Effector memory CD8-positive, alpha-beta T cell (primary cell): ENCODE results near the gene KRTAP10-12.
"Not testable (repeated sequence)": the region's sequence is repeated elsewhere in the genome, so short reads cannot be mapped to it uniquely, and the experiment has no call there.

Experiments
- ATAC-seq: fragments of 150-1000 bp; cut with Tn5 transposase; replicated peaks from 2 replicates; pipeline ENCODE4 v1.10.0; 2021; ENCODE audit warnings: mild to moderate bottlenecking, moderate library complexity
- DNase-seq, 3 experiments: peaks; one replicate each; pipeline ENCODE4 v3.0.0; 2021
- H3K27ac Mint-ChIP-seq, 2 donors: one replicate each; pipeline ENCODE4 v1.8.0; 2022; ENCODE audit warnings: mild to moderate bottlenecking in 2 of 2, mixed read lengths in 2 of 2, moderate library complexity in 2 of 2
- H3K27me3 Mint-ChIP-seq, 2 donors: one replicate each; pipeline ENCODE4 v1.8.0; 2022; ENCODE audit warnings: mixed read lengths in 2 of 2
- H3K36me3 Mint-ChIP-seq: one replicate; pipeline ENCODE4 v1.8.0; 2022; ENCODE audit warnings: mild to moderate bottlenecking, moderate library complexity, mixed read lengths; ENCODE audit not compliant: insufficient read depth
- H3K4me1 Mint-ChIP-seq, 2 donors: one replicate each; pipeline ENCODE4 v1.8.0; 2022; ENCODE audit warnings: low read depth in 2 of 2, mixed read lengths in 2 of 2
- H3K4me3 Mint-ChIP-seq, 2 donors: one replicate each; pipeline ENCODE4 v1.8.0; 2022; ENCODE audit warnings: mild to moderate bottlenecking in 2 of 2, mixed read lengths in 2 of 2, moderate library complexity in 2 of 2
- H3K9me3 Mint-ChIP-seq, 2 donors: one replicate each; pipeline ENCODE4 v1.8.0; 2022; ENCODE audit warnings: mixed read lengths in 2 of 2

Gene KRTAP10-12

GRCh38 chr21:44657635-44658540 is 39.1 kb upstream of the KRTAP10-12 start, which contains the start of gene KRTAP12-3:
TSS of gene KRTAP12-3 (plus strand) at chr21:44657932. CDS start at chr21:44657980, 48 bp downstream.
- H3K27ac Mint-ChIP-seq: peak within 1 kb of the TSS; percentile 95 to 96
- DNase-seq: peak; percentile 63 to 68 (median 63)
- H3K36me3 Mint-ChIP-seq: peaks cover 27% of the 10 kb centered on the region
- peaks cover 57 to 62% of the 10 kb centered on the region in 2 donors for H3K4me1 Mint-ChIP-seq
- peaks cover 6 to 8% of the 10 kb centered on the region in 2 donors for H3K9me3 Mint-ChIP-seq
- peak; percentile 67 for ATAC-seq
- no peaks in the 10 kb centered on the region for H3K27me3 Mint-ChIP-seq
- peak within 1 kb of the TSS; percentile 70 to 74 for H3K4me3 Mint-ChIP-seq

- H3K36me3 Mint-ChIP-seq: peaks cover 27% of the 10 kb centered on the region
- no peaks in the 10 kb centered on the region for H3K27me3 Mint-ChIP-seq
- peak overlapping the region; percentile 70 to 74 for H3K4me3 Mint-ChIP-seq
- ATAC-seq (no peak), DNase-seq (no peak)
- H3K27ac Mint-ChIP-seq: peak overlapping the region; percentile 95 to 96
- peaks cover 6 to 8% of the 10 kb centered on the region in 2 donors for H3K9me3 Mint-ChIP-seq
- H3K4me1 Mint-ChIP-seq: peaks cover 56 to 58% of the 10 kb centered on the region in 2 donors
These were observed 38.4 kb upstream of the KRTAP10-12 start for GRCh38 chr21:44658541-44658910.

GRCh38 chr21:44658913-44659595 is 37.9 kb upstream of the KRTAP10-12 start:
- H3K27me3 Mint-ChIP-seq: no peaks in the 10 kb centered on the region
- H3K4me3 Mint-ChIP-seq: peak overlapping the region; percentile 70 to 74
- peaks cover 25% of the 10 kb centered on the region for H3K36me3 Mint-ChIP-seq
- H3K9me3 Mint-ChIP-seq: peaks cover 6 to 8% of the 10 kb centered on the region in 2 donors
- H3K4me1 Mint-ChIP-seq: peaks cover 51 to 53% of the 10 kb centered on the region in 2 donors
- peak overlapping the region; percentile 95 to 96 for H3K27ac Mint-ChIP-seq
- DNase-seq: peak in 2 of 3 experiments; percentile 16 to 22
- ATAC-seq: peak; percentile 3

GRCh38 chr21:44661567-44661966 is 35.4 kb upstream of the KRTAP10-12 start:
- not testable (repeated sequence) for H3K9me3 Mint-ChIP-seq, ATAC-seq, H3K27ac Mint-ChIP-seq, DNase-seq, H3K4me3 Mint-ChIP-seq
- H3K36me3 Mint-ChIP-seq: peaks cover 18% of the 10 kb centered on the region
- peaks cover 0 to 10% of the 10 kb centered on the region in 2 donors for H3K27me3 Mint-ChIP-seq
- peaks cover 40% of the 10 kb centered on the region in 2 donors for H3K4me1 Mint-ChIP-seq

GRCh38 chr21:44664691-44665090 is 32.3 kb upstream of the KRTAP10-12 start:
- peaks cover 9 to 18% of the 10 kb centered on the region in 2 donors for H3K4me1 Mint-ChIP-seq
- H3K4me3 Mint-ChIP-seq: no peak overlapping the region

GRCh38 chr21:44666401-44667320 is 30.3 kb upstream of the KRTAP10-12 start, which contains the start of gene KRTAP12-2:
TSS of gene KRTAP12-2 (minus strand) at chr21:44666927. CDS start at chr21:44666886, 41 bp downstream.
- DNase-seq: no peak
- H3K36me3 Mint-ChIP-seq: no peaks in the 10 kb centered on the region

More at GRCh38 chr21:44664691-44665090, 32.3 kb upstream of the KRTAP10-12 start:
- ATAC-seq (no peak), DNase-seq (no peak)
- peaks cover 0 to 19% of the 10 kb centered on the region in 2 donors for H3K27me3 Mint-ChIP-seq
- H3K27ac Mint-ChIP-seq: no peak overlapping the region
- peaks cover 0 to 3% of the 10 kb centered on the region in 2 donors for H3K9me3 Mint-ChIP-seq
- H3K36me3 Mint-ChIP-seq: no peaks in the 10 kb centered on the region

GRCh38 chr21:44667612-44668011 is 29.4 kb upstream of the KRTAP10-12 start:
- ATAC-seq (no peak), DNase-seq (no peak)
- Mint-ChIP-seq H3K4me1 (peaks cover 3 to 16% of the 10 kb centered on the region in 2 donors), H3K9me3 (no peaks in the 10 kb centered on the region), H3K27me3 (peaks cover 0 to 19% of the 10 kb centered on the region in 2 donors), H3K27ac (no peak overlapping the region), H3K4me3 (no peak overlapping the region), H3K36me3 (no peaks in the 10 kb centered on the region)

More at GRCh38 chr21:44666401-44667320, 30.3 kb upstream of the KRTAP10-12 start, which contains the start of gene KRTAP12-2:
- Mint-ChIP-seq H3K9me3 (peaks cover 0 to 3% of the 10 kb centered on the region in 2 donors), H3K4me1 (peaks cover 3 to 16% of the 10 kb centered on the region in 2 donors), H3K27ac (peak within 1 kb of the TSS in 1 of 2 donors; percentile 26), H3K4me3 (no peak within 1 kb of the TSS), H3K27me3 (peaks cover 0 to 19% of the 10 kb centered on the region in 2 donors)
- ATAC-seq: no peak

- Mint-ChIP-seq H3K27ac (no peak overlapping the region), H3K36me3 (peaks cover 4% of the 10 kb centered on the region), H3K9me3 (peaks cover 0 to 6% of the 10 kb centered on the region in 2 donors), H3K4me1 (peaks cover 2 to 16% of the 10 kb centered on the region in 2 donors), H3K27me3 (peaks cover 0 to 16% of the 10 kb centered on the region in 2 donors), H3K4me3 (no peak overlapping the region)
- DNase-seq (no peak), ATAC-seq (no peak)
These were observed 26.1 kb upstream of the KRTAP10-12 start for GRCh38 chr21:44670642-44671432.

- H3K36me3 Mint-ChIP-seq: peaks cover 4% of the 10 kb centered on the region
- peaks cover 0 to 8% of the 10 kb centered on the region in 2 donors for H3K27me3 Mint-ChIP-seq
- peaks cover 0 to 6% of the 10 kb centered on the region in 2 donors for H3K9me3 Mint-ChIP-seq
- ATAC-seq (no peak), DNase-seq (no peak)
- H3K4me3 Mint-ChIP-seq: no peak overlapping the region
- H3K27ac Mint-ChIP-seq: no peak overlapping the region
- peaks cover 0 to 11% of the 10 kb centered on the region in 2 donors for H3K4me1 Mint-ChIP-seq
These were observed 25.1 kb upstream of the KRTAP10-12 start for GRCh38 chr21:44671911-44672310.

GRCh38 chr21:44677881-44678280 is 19.1 kb upstream of the KRTAP10-12 start:
- H3K27me3 Mint-ChIP-seq: peaks cover 5 to 30% of the 10 kb centered on the region in 2 donors
- ATAC-seq (no peak), DNase-seq (no peak)
- no peak overlapping the region for H3K27ac Mint-ChIP-seq
- peaks cover 4% of the 10 kb centered on the region for H3K36me3 Mint-ChIP-seq
- no peak overlapping the region for H3K4me3 Mint-ChIP-seq
- peaks cover 0 to 4% of the 10 kb centered on the region in 2 donors for H3K9me3 Mint-ChIP-seq
- H3K4me1 Mint-ChIP-seq: no peaks in the 10 kb centered on the region

- H3K4me3 Mint-ChIP-seq: no peak overlapping the region
- ATAC-seq: no peak
- no peak overlapping the region for H3K27ac Mint-ChIP-seq
- H3K27me3 Mint-ChIP-seq: peaks cover 12 to 41% of the 10 kb centered on the region in 2 donors
- H3K9me3 Mint-ChIP-seq: no peaks in the 10 kb centered on the region
- no peaks in the 10 kb centered on the region for H3K36me3 Mint-ChIP-seq
- peaks cover 4 to 6% of the 10 kb centered on the region in 2 donors for H3K4me1 Mint-ChIP-seq
- no peak for DNase-seq
These were observed 15.8 kb upstream of the KRTAP10-12 start for GRCh38 chr21:44681152-44681551.
